K562 (cell line): ENCODE data around the gene GABRB2.

ENCODE experiments used
- CBFB ChIP-seq: sonication (generic); formaldehyde crosslinking; IDR thresholded peaks from 2 replicates; pipeline ENCODE4 v1.4.0; 2020; ENCODE audit warnings: mild to moderate bottlenecking, missing genetic modification reagents
- CTCF ChIP-seq, 3 experiments: IDR thresholded peaks in 2 of 3; conservative IDR thresholded peaks in 1 of 3; 2 replicates each; pipeline ENCODE4 v1.5.1; 2011 to 2012; ENCODE audit warnings: low read length in 3 of 3, mild to moderate bottlenecking in 3 of 3, control low read depth in 2 of 3, improper control_type of control experiment in 1 of 3, inconsistent platforms in 1 of 3, low read depth in 1 of 3, mixed read lengths in 1 of 3, moderate library complexity in 1 of 3; ENCODE audit not compliant: insufficient read depth in 2 of 3
- HDAC1 ChIP-seq, 2 experiments: fragments of 450-650 bp; IDR thresholded peaks; 2 replicates each; pipeline ENCODE4 v1.6.1; 2016 to 2017; ENCODE audit warnings: inconsistent platforms in 1 of 2, mild to moderate bottlenecking in 1 of 2, moderate library complexity in 1 of 2
- MYNN ChIP-seq, 2 experiments: sonication (generic); formaldehyde crosslinking in 1 of 2; IDR thresholded peaks; 2 replicates each; pipeline versions ENCODE4 v1.5.0 to v1.6.1; 2016 to 2020; ENCODE audit warnings: antibody characterized with exemption in 1 of 2, missing genetic modification reagents in 1 of 2
- NR3C1 ChIP-seq: sonication (generic); formaldehyde crosslinking; IDR thresholded peaks from 2 replicates; pipeline ENCODE4 v1.8.1; 2022; ENCODE audit warnings: missing genetic modification reagents
- POLR2A ChIP-seq: fragments of 450-650 bp; conservative IDR thresholded peaks from 2 replicates; pipeline ENCODE4 v1.6.1; 2016
- PREB ChIP-seq: sonication (generic); formaldehyde crosslinking; IDR thresholded peaks from 2 replicates; pipeline ENCODE4 v1.8.1; 2023; ENCODE audit warnings: mild to moderate bottlenecking, missing genetic modification reagents
- RBFOX2 ChIP-seq: fragments of 200-400 bp; formaldehyde crosslinking; IDR thresholded peaks from 2 replicates; pipeline ENCODE4 v1.6.1; 2017; ENCODE audit warnings: low read depth, mild to moderate bottlenecking, low read length, moderate library complexity
- SMAD3 ChIP-seq: fragments of 450-650 bp; formaldehyde crosslinking; conservative IDR thresholded peaks from 2 replicates; pipeline ENCODE4 v1.4.0; 2020; ENCODE audit warnings: mild to moderate bottlenecking
- USF2 ChIP-seq: sonication (generic); formaldehyde crosslinking; IDR thresholded peaks from 2 replicates; pipeline ENCODE4 v1.5.0; 2020; ENCODE audit warnings: missing genetic modification reagents
- YY1 ChIP-seq, 3 experiments: IDR thresholded peaks; 2 replicates each; pipeline ENCODE4 v1.6.1; 2011; ENCODE audit warnings: low read length in 2 of 3, mild to moderate bottlenecking in 2 of 3, moderate library complexity in 2 of 3, borderline replicate concordance in 1 of 3, control low read depth in 1 of 3, low read depth in 1 of 3; ENCODE audit not compliant: insufficient read depth in 3 of 3, insufficient replicate concordance in 2 of 3, control insufficient read depth in 1 of 3, insufficient read length in 1 of 3; ENCODE audit errors: extremely low read depth in 1 of 3
- ZFP36 ChIP-seq: fragments of 150-350 bp; IDR thresholded peaks from 2 replicates; pipeline ENCODE4 v1.6.1; 2018; ENCODE audit warnings: low read length, low read depth; ENCODE audit not compliant: partially characterized antibody
- ZNF592 ChIP-seq: fragments of 450-650 bp; IDR thresholded peaks from 2 replicates; pipeline ENCODE4 v1.6.1; 2017; ENCODE audit warnings: antibody characterized with exemption, mild to moderate bottlenecking

GRCh38 chr5:161277011-161277410 is 269.5 kb downstream of the GABRB2 start:
- TF ChIP-seq SMAD3 (CRISPR knock-in tag): no peak
- no peak for TF ChIP-seq MYNN (IDR thresholded peaks at IDR 0.05)
- no peak for TF ChIP-seq MYNN (CRISPR knock-in tag; IDR thresholded peaks at IDR 0.05)
- no peak for TF ChIP-seq RBFOX2
- TF ChIP-seq POLR2A: no peak
- no peak for TF ChIP-seq HDAC1 (IDR thresholded peaks at IDR 0.05)
- TF ChIP-seq USF2 (CRISPR knock-in tag): no peak
- TF ChIP-seq PREB: no peak
- TF ChIP-seq YY1 (IDR thresholded peaks at IDR 0.05; ENCODE audit: borderline replicate concordance in 1 of 3, control insufficient read depth in 1 of 3, extremely low read depth in 1 of 3, insufficient read depth in 3 of 3, insufficient read length in 1 of 3, insufficient replicate concordance in 2 of 3, low read depth in 1 of 3, low read length in 2 of 3): no peak
- no peak for TF ChIP-seq NR3C1 (CRISPR knock-in tag)
- no peak for TF ChIP-seq CTCF (IDR thresholded peaks at IDR 0.05 in 2 of 3, conservative IDR thresholded peaks at IDR 0.05 in 1 of 3; ENCODE audit: insufficient read depth in 2 of 3, low read depth in 1 of 3, low read length in 3 of 3)
- TF ChIP-seq CBFB (CRISPR knock-in tag): no peak
- no peak for TF ChIP-seq ZFP36
- no peak for TF ChIP-seq ZNF592
